PC-3 (cell line): ENCODE results near the gene ZNF490.

Experiments used
- CTCF ChIP-seq: fragments of 300-600 bp; sonication (generic); conservative IDR thresholded peaks from 2 replicates; pipeline ENCODE4 v1.5.1; 2017; ENCODE audit warnings: antibody characterized with exemption, low read depth, mild to moderate bottlenecking, low read length
- EZH2 ChIP-seq: fragments of 300-600 bp; sonication (generic); IDR thresholded peaks from one replicate; pipeline ENCODE4 v1.6.1; 2017; ENCODE audit warnings: antibody characterized with exemption, mild to moderate bottlenecking, low read length; ENCODE audit not compliant: unreplicated experiment

- TF ChIP-seq CTCF (peak; percentile 28; the same call in 1 of the 2 replicates), EZH2 (no peak)
Observed at GRCh38 chr19:12648088-12648487, 37.5 kb upstream of the ZNF490 start.
